Smooth muscle cell (in vitro differentiated cells): Measurements from ENCODE around the gene ARHGEF39. TPM values are rescaled to one million over a fixed set of nuclear protein-coding genes. Genes with fewer than 3 reads are reported as not detected.

Source experiments
- DNase-seq: peaks from one replicate; lab custom pipeline; 2025; ENCODE audit not compliant: unreplicated experiment; lab: John Stamatoyannopoulos, UW
- H2AFZ ChIP-seq: fragments of 200-600 bp; sonication (generic); 2 replicates; pipeline ENCODE4 v1.6.0; 2016; ENCODE audit warnings: antibody characterized with exemption, low read depth, mild to moderate bottlenecking
- H3F3A ChIP-seq: fragments of 200-600 bp; sonication (generic); 2 replicates; pipeline ENCODE4 v1.6.0; 2017; ENCODE audit warnings: antibody characterized with exemption, low read depth
- H3K27ac ChIP-seq: fragments of 200-600 bp; sonication (generic); 2 replicates; pipeline ENCODE4 v1.5.1; 2016; ENCODE audit warnings: low read depth, mild to moderate bottlenecking
- H3K27me3 ChIP-seq: fragments of 200-600 bp; sonication (generic); 2 replicates; pipeline ENCODE4 v1.6.1; 2016; ENCODE audit warnings: low read depth, mild to moderate bottlenecking
- H3K36me3 ChIP-seq: fragments of 200-600 bp; sonication (generic); 2 replicates; pipeline ENCODE4 v1.5.1; 2016; ENCODE audit warnings: low read depth
- H3K4me1 ChIP-seq: fragments of 200-600 bp; sonication (generic); 2 replicates; pipeline ENCODE4 v1.5.1; 2016; ENCODE audit warnings: low read depth
- H3K4me2 ChIP-seq: fragments of 200-600 bp; sonication (generic); 2 replicates; pipeline ENCODE4 v1.6.0; 2016; ENCODE audit warnings: mild to moderate bottlenecking
- H3K4me3 ChIP-seq: fragments of 200-600 bp; sonication (generic); 2 replicates; pipeline ENCODE4 v1.5.1; 2016; ENCODE audit warnings: mild to moderate bottlenecking
- H3K79me2 ChIP-seq: fragments of 200-600 bp; sonication (generic); 2 replicates; pipeline ENCODE4 v1.6.0; 2016; ENCODE audit warnings: low read depth, mild to moderate bottlenecking
- H3K9ac ChIP-seq: fragments of 200-600 bp; sonication (generic); 2 replicates; pipeline ENCODE4 v1.6.0; 2016; ENCODE audit warnings: low read depth
- H3K9me3 ChIP-seq: fragments of 200-600 bp; sonication (generic); replicated peaks from 2 replicates; pipeline ENCODE4 v1.5.1; 2016; ENCODE audit warnings: low read depth
- H4K20me1 ChIP-seq: fragments of 200-600 bp; sonication (generic); 2 replicates; pipeline ENCODE4 v1.6.0; 2016; ENCODE audit warnings: low read depth
- WGBS: methylation state at CpG from one replicate; pipeline ENCODE4 v1.1.7; 2016; ENCODE audit warnings: low lambda C conversion rate; 5-methylcytosine and 5-hydroxymethylcytosine counted together
- polyA plus RNA-seq: library from polyadenylated mRNA; unstranded; fragments of >200 nt; fragmentation: Nextera tagmentation; extraction: Ambion mirVana; gene quantifications from 2 replicates; pipeline ENCODE4 v1.2.1, GENCODE V29; 2016
- total RNA-seq: library from RNA; depleted of rRNA; stranded (reverse); fragments of >200 nt; gene quantifications from 2 replicates; pipeline ENCODE4 v1.2.3, GENCODE V29; 2014
- TF ChIP-seq, protein P1 (sequence below): fragments of 200-600 bp; sonication (generic); IDR thresholded peaks from 2 replicates; pipeline ENCODE4 v1.5.1; 2017; ENCODE audit warnings: borderline replicate concordance, mild to moderate bottlenecking, antibody characterized with exemption; ENCODE audit not compliant: insufficient read depth, poor library complexity, severe bottlenecking

ARHGEF39 gene
- total and polyA plus RNA-seq, 2 experiments from 2014 or later = 1.9 to 2.1 TPM

DNA sequence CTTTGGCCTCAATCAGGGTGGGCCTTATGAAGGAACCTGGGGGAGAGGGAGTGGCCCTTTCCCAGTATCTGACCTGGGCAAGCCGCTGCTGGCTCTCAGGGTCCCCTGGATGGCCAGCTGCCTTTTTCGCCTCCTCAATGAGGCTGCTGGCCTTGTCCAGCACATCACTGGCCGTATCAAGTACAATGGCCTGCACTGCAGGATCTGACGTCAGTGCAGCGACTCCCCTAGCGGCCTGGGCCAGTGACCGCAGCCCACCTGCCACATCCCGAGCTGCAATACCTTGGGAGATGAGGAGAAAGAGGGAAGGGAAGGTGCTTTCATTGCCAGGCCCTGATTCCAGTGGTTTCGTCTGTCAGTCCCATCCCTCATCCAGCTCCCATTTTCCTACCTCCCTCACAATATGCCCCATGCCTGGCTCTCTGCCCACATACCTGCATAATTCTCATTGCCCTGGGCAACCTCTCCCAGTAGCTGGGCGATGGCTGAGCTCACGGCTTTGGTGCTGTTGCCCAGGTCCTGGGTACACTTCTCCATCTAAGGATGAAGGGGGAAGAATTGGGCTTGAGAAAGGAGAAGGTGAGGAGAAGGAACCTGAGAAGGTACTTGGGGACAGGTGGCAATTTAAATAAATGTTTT is 47.9 kb upstream of the ARHGEF39 start:
- TF ChIP-seq, protein P1, sequence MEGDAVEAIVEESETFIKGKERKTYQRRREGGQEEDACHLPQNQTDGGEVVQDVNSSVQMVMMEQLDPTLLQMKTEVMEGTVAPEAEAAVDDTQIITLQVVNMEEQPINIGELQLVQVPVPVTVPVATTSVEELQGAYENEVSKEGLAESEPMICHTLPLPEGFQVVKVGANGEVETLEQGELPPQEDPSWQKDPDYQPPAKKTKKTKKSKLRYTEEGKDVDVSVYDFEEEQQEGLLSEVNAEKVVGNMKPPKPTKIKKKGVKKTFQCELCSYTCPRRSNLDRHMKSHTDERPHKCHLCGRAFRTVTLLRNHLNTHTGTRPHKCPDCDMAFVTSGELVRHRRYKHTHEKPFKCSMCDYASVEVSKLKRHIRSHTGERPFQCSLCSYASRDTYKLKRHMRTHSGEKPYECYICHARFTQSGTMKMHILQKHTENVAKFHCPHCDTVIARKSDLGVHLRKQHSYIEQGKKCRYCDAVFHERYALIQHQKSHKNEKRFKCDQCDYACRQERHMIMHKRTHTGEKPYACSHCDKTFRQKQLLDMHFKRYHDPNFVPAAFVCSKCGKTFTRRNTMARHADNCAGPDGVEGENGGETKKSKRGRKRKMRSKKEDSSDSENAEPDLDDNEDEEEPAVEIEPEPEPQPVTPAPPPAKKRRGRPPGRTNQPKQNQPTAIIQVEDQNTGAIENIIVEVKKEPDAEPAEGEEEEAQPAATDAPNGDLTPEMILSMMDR = no peak
- Histone ChIP-seq H3K4me3 (no peak overlapping the region), H3K79me2 (no peaks in the 10 kb centered on the region), H3K27me3 (no peaks in the 10 kb centered on the region), H3K27ac (no peak overlapping the region), H3K4me1 (no peaks in the 10 kb centered on the region), H2AFZ (no peak overlapping the region), H3K36me3 (peaks cover 36% of the 10 kb centered on the region), H3K9ac (no peak overlapping the region), H3K9me3 (no peaks in the 10 kb centered on the region), H4K20me1 (peaks cover 21% of the 10 kb centered on the region), H3K4me2 (no peak overlapping the region), H3F3A (peaks cover 3% of the 10 kb centered on the region)
- 93% methylated on average over 11 of the region's 11 CpGs for WGBS
- no peak for DNase-seq

DNA sequence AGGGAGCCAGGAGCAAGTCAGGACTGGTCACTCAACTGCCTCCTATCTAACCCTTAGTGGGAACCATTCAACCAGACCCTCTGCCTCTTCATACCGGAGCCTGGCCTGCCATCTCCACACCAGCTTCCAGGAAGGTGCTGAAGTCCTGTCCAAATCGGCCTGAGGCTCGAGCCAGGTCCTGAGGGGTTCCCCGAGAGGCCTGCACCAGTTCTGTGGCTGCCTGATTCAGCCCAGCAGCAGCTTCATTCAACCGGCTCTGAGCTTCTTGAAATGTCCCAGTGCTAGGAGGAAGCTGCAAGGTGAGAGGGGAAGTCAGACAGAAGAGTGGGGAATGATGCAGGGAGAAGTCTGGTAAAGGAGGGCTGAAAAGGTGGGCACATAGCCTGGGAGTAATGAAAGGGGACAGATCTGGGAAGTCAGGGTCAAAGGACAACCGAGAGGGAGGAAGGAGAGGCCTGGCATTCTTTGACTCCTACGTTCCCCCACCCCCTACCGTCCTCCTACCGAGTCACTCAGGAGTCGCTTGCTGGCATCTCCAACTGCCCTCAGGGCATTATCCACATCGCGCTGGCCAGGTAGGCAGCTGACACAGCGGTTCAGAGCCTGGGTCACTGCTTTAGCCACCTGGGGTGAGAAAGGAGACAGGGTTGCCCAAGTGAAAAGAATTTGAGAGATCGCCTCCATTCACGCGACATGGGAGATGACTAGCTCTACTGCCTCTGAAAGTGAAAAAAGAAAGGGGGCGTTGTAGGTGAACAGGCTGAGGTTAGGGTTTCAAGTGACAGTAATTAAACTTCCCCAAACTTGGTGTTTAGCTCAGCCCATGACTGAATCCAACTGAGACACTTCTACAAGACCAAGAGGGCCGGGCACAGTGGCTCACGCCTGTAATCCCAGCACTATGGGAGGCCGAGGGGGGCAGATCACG is 46.8 kb upstream of the ARHGEF39 start:
- Histone ChIP-seq H3K4me3 (no peak overlapping the region), H3K9ac (no peak overlapping the region), H2AFZ (no peak overlapping the region), H3K79me2 (no peaks in the 10 kb centered on the region), H3K4me2 (no peak overlapping the region), H3K9me3 (no peaks in the 10 kb centered on the region), H3K4me1 (no peaks in the 10 kb centered on the region), H3F3A (peaks cover 3% of the 10 kb centered on the region), H3K27me3 (no peaks in the 10 kb centered on the region), H4K20me1 (peaks cover 24% of the 10 kb centered on the region), H3K36me3 (peaks cover 34% of the 10 kb centered on the region), H3K27ac (no peak overlapping the region)
- TF ChIP-seq, protein P1 = no peak
- 92% methylated on average over 21 of the region's 21 CpGs for WGBS
- no peak for DNase-seq

DNA sequence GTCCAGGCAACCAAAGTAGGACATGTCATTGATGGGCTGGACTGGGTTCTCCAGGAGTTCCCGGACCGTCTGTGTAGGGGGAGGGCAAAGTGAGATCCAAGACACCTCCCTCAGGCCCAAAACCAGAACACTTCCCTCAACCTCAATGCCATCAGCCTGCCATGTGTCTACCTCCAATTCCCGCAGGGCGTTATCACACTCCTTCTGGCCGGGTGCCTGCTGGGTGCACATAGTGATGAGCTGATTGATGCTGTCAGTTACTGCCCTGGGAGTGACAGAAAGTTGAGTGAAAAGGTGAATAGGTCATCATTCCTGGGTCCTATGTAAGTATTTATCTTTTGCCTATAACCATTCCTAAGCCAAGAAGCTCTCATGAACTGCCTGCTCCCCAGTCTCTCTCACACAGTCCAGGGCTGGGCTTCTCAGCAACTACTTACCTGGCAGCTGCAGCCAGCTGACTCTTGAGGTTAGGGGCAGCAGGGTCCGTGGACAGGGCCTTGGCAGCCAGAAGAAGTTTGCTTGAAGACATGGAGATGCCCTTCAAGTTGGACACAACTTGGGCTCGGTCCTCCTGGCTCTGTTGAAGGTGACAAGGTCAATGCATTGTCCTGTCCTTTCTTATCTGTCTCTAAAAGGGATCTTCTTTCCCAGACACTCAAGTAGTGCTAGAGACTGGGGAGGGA is 46.0 kb upstream of the ARHGEF39 start:
- DNase-seq = no peak
- no peak overlapping the region for H3K27ac ChIP-seq
- no peak overlapping the region for H3K4me2 ChIP-seq
- H3K4me1 ChIP-seq = no peaks in the 10 kb centered on the region
- peaks cover 33% of the 10 kb centered on the region for H3K36me3 ChIP-seq
- H2AFZ ChIP-seq = no peak overlapping the region
- TF ChIP-seq, protein P1 = no peak
- peaks cover 29% of the 10 kb centered on the region for H4K20me1 ChIP-seq
- WGBS = over 99% methylated on average over 7 of the region's 7 CpGs
- no peaks in the 10 kb centered on the region for H3K27me3 ChIP-seq
- H3K79me2 ChIP-seq = no peaks in the 10 kb centered on the region
- H3K9ac ChIP-seq = no peak overlapping the region
- peaks cover 3% of the 10 kb centered on the region for H3F3A ChIP-seq
- H3K4me3 ChIP-seq = no peak overlapping the region
- no peaks in the 10 kb centered on the region for H3K9me3 ChIP-seq
